Mucosa of rectum (tissue), 2 donors: ENCODE measurements around the gene NSMCE1.

Experiments used
- H3K27ac ChIP-seq, 2 donors: one replicate each; pipeline ENCODE4 v1.7.0; 2013; ENCODE audit warnings: inconsistent platforms in 2 of 2, low read depth in 2 of 2, low read length in 2 of 2
- H3K27me3 ChIP-seq, 2 donors: one replicate each; pipeline ENCODE4 v1.7.0; 2013; ENCODE audit warnings: low read length in 2 of 2; ENCODE audit not compliant: control insufficient read depth in 2 of 2, insufficient read depth in 2 of 2
- H3K36me3 ChIP-seq, 2 donors: one replicate each; pipeline ENCODE4 v1.7.0; 2013; ENCODE audit warnings: low read length in 2 of 2; ENCODE audit not compliant: control insufficient read depth in 2 of 2, insufficient read depth in 2 of 2
- H3K4me1 ChIP-seq, 2 donors: one replicate each; pipeline ENCODE4 v1.7.0; 2013; ENCODE audit warnings: low read length in 2 of 2, mild to moderate bottlenecking in 1 of 2; ENCODE audit not compliant: control insufficient read depth in 2 of 2, insufficient read depth in 2 of 2
- H3K4me3 ChIP-seq, 2 donors: one replicate each; pipeline ENCODE4 v1.7.0; 2013; ENCODE audit warnings: low read length in 2 of 2
- H3K9ac ChIP-seq, 2 donors: one replicate each; pipeline ENCODE4 v1.7.0; 2013; ENCODE audit warnings: low read length in 2 of 2, low read depth in 1 of 2, mild to moderate bottlenecking in 1 of 2
- H3K9me3 ChIP-seq, 2 donors: one replicate each; pipeline ENCODE4 v1.7.0; 2013; ENCODE audit warnings: low read length in 2 of 2; ENCODE audit not compliant: control insufficient read depth in 2 of 2
- donor health status: healthy.
- donor health status: Normal muscosa, but diverticular disease.

Gene NSMCE1

DNA sequence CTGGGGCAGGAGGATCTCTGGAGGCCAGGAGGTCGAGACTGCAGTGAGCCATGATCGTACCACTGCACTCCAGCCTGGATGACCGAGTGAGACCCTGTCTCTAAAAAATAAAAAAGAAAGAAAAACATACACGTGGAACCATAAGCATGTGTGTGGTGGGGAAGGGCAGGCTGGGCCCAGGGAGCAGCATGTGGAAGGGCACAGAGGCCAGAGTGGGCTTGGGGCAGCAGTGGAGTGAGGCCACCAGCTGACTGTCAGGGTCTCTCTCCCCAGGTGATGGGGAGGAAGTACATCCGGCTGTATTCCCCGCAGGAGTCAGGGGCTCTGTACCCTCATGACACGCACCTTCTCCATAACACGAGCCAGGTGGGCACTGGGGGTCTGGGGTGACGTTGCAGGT is 48.5 kb downstream of the NSMCE1 start:
- H3K27ac ChIP-seq = no peak overlapping the region
- H3K9ac ChIP-seq = no peak overlapping the region
- no peaks in the 10 kb centered on the region for H3K9me3 ChIP-seq

DNA sequence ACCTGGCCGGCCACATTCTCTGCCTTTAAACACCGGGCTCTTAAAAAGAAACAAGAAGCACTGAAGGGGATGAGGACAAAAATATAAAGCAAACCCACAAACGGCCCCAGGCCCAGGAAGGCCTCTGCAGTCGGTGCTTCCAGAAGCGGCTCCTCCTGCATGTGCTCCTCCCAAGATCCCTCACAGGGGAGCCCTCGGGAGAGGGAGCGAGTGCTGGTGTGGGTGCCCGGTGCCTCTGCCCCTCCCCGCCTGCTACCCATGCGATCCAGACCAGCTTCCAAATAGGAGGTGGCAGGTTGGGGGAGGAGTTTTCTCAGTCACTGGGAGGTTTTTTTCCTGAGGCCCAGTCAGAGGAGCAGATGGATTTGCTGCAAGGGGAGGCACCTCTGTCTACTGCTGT is 49.4 kb downstream of the NSMCE1 start:
- peaks cover 9 to 11% of the 10 kb centered on the region in 2 donors for H3K4me1 ChIP-seq
- H3K27ac ChIP-seq = no peak overlapping the region
- no peak overlapping the region for H3K4me3 ChIP-seq
- no peaks in the 10 kb centered on the region for H3K27me3 ChIP-seq
- H3K9me3 ChIP-seq = no peaks in the 10 kb centered on the region
- no peak overlapping the region for H3K9ac ChIP-seq
- peaks cover 0 to 22% of the 10 kb centered on the region in 2 donors for H3K36me3 ChIP-seq

More for the DNA sequence above, 48.5 kb downstream of the NSMCE1 start:
- Histone ChIP-seq H3K4me1 (peaks cover 3% of the 10 kb centered on the region in 2 donors), H3K27me3 (no peaks in the 10 kb centered on the region), H3K4me3 (no peak overlapping the region), H3K36me3 (peaks cover 0 to 25% of the 10 kb centered on the region in 2 donors)

DNA sequence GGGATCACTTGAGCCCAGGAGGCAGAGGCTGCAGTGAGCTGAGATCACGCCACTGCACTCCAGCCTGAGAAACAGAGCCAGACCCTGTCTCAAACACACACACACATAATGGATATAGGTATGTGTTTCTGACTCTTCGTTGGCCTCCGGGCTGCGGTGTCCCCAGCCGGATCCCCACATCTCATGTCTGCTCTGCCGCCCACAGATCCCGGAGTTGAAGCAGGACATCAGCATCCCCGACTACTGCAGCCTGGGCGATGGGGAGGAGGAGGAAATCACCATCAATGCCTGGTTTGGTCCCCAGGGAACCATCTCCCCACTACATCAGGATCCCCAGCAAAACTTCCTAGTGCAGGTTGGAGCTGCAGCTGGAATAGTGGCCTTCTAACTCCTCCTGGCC is 49.8 kb downstream of the NSMCE1 start:
- no peak overlapping the region for H3K4me3 ChIP-seq
- H3K36me3 ChIP-seq = peaks cover 0 to 19% of the 10 kb centered on the region in 2 donors
- no peak overlapping the region for H3K9ac ChIP-seq
- H3K27me3 ChIP-seq = no peaks in the 10 kb centered on the region
- no peaks in the 10 kb centered on the region for H3K9me3 ChIP-seq
- no peak overlapping the region for H3K27ac ChIP-seq
- peaks cover 9 to 15% of the 10 kb centered on the region in 2 donors for H3K4me1 ChIP-seq

DNA sequence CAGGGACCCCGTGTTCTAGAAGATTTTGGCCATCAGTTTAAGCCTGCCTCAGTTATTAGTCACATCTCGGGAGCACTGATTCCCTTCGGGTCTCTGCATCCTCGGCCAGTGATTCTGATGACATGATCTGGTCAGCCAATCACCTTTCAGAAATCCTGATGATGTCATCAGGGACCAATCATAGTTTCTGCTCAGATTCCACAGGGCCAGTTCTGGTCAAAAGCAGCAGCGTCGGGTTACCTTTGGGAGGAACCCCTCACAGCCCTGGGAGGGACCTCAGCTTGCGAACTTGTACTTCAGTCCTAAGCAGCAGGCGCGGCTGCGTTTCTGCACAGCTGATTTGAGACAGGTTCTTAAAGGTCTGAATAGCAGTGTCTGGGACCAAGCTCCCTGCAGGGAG is 51.3 kb downstream of the NSMCE1 start:
- Histone ChIP-seq H3K4me1 (peaks cover 6 to 13% of the 10 kb centered on the region in 2 donors), H3K9ac (no peak overlapping the region), H3K27ac (no peak overlapping the region), H3K36me3 (peaks cover 0 to 17% of the 10 kb centered on the region in 2 donors), H3K27me3 (no peaks in the 10 kb centered on the region), H3K4me3 (no peak overlapping the region), H3K9me3 (no peaks in the 10 kb centered on the region)

DNA sequence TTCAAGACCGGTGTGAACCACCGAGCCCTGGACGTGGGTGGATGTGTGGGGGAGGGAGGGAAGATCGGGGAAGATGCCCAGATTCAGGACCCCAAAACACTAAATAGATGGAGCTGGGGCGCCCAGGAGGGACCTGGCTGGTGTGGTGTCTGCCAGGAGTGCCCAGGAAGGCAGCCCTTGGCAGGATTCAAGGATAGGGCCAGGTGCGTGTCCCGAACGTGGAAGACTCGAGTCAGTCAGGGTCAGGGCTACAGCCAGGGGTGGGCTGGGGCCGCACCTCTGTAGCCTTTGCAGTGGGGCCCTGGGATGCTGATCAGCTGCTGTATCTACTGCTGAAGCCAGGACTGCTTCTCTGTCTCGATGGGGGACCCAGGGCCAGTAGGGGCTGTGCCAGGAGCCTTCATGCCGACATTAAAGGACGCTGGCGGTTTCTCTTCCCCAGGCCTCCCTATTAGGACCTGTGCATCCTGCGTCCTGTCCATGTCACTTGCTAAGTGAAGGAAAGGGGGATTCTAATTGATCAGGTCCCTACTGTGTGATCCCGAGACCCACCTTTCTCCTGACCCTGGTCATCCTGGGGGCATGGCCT is 52.2 kb downstream of the NSMCE1 start:
- Histone ChIP-seq H3K4me3 (no peak overlapping the region), H3K4me1 (peaks cover 6 to 13% of the 10 kb centered on the region in 2 donors), H3K36me3 (peaks cover 0 to 17% of the 10 kb centered on the region in 2 donors), H3K9ac (no peak overlapping the region), H3K27me3 (no peaks in the 10 kb centered on the region), H3K27ac (no peak overlapping the region), H3K9me3 (no peaks in the 10 kb centered on the region)

DNA sequence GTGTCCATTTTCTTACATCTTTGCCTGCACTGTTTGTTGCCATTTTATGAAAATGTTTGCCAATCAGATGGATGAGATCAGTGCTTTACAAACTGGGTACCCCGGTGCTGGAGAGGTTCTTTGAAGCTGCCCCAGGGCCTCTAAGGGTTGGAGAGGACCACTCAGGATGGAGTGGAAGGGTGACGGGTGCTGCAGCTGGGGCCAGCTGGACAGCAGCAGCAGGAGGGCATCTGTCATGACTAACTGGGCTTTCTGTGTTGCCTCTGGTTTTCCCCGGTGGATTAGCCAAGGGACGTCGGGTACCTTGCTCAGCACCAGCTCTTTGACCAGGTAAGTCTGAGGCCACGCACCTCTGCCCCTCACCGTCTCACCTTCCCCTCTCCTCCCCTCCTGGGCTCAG is 52.9 kb downstream of the NSMCE1 start:
- Histone ChIP-seq H3K9ac (no peak overlapping the region), H3K4me3 (no peak overlapping the region), H3K36me3 (peaks cover 0 to 19% of the 10 kb centered on the region in 2 donors), H3K4me1 (peaks cover 6 to 13% of the 10 kb centered on the region in 2 donors), H3K27me3 (no peaks in the 10 kb centered on the region), H3K27ac (no peak overlapping the region), H3K9me3 (no peaks in the 10 kb centered on the region)

DNA sequence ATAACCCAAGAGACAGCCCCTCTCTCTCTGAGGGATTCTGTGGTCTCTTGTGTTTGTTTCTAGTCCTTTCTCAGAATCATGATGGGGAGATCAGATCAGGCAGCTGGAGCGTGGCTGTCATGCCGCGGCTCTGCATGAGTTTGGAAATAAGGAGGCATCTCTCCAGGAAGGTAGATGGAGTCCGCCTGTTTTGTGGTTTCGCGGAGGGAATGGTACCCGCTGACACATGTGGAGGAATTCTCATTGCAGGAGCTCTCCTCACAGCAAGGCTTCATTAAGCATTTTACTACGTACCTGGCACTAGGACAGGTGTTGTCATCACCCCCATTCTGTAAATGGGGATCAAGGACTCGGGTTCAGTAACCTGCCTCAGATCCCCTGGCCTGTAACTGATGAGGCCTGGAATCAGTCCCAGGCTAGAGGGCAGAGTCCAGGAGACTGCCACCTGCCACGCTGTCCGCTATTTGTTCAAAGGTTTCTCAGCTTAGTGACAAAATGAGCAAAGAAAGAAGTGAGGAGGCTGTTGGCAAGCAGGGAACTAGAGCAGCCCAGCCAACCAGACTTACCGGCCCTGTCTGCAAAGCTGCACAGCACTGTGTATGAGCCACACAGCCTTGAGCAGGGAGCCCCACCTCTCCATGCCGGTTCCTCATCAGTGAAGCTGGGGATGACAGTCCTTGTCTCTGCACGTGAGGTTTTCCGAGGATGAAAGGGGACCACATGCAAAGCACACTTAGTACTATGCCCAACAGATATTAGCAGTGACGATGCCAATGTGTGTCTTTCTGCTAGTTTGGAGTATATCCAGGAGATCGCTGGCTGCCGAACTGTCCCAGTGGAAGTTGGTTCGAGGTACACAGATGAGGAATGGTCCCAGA is 54.2 kb downstream of the NSMCE1 start:
- H3K4me1 ChIP-seq = peaks cover 6 to 16% of the 10 kb centered on the region in 2 donors
- H3K9me3 ChIP-seq = no peaks in the 10 kb centered on the region
- no peak overlapping the region for H3K27ac ChIP-seq
- peaks cover 6 to 21% of the 10 kb centered on the region in 2 donors for H3K36me3 ChIP-seq
- no peak overlapping the region for H3K4me3 ChIP-seq
- H3K9ac ChIP-seq = no peak overlapping the region
- H3K27me3 ChIP-seq = no peaks in the 10 kb centered on the region

DNA sequence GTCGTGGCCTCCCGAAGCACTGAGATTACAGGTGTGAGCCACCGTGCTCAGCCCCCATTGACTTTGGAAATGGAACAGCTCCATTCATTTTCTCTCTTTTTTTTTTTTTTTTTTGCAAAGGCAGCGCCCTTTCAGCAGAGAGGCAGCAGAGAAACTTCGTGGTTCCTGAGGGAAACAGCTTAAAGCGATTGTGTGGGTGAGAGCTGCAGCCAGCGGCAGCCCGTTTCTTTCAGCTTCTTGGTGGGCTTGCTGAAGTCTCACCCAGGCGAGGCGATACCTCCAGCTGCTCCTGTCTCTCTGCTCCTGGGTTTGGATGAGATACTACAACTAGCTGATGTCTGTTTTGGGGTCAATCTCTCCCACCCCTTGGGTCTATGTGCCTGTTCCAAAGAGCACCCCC is 57.5 kb downstream of the NSMCE1 start:
- H3K4me3 ChIP-seq = no peak overlapping the region
- no peaks in the 10 kb centered on the region for H3K27me3 ChIP-seq
- no peak overlapping the region for H3K27ac ChIP-seq
- no peaks in the 10 kb centered on the region for H3K9me3 ChIP-seq
- no peak overlapping the region for H3K9ac ChIP-seq
- peaks cover 6 to 17% of the 10 kb centered on the region in 2 donors for H3K36me3 ChIP-seq
- peaks cover 14 to 32% of the 10 kb centered on the region in 2 donors for H3K4me1 ChIP-seq

DNA sequence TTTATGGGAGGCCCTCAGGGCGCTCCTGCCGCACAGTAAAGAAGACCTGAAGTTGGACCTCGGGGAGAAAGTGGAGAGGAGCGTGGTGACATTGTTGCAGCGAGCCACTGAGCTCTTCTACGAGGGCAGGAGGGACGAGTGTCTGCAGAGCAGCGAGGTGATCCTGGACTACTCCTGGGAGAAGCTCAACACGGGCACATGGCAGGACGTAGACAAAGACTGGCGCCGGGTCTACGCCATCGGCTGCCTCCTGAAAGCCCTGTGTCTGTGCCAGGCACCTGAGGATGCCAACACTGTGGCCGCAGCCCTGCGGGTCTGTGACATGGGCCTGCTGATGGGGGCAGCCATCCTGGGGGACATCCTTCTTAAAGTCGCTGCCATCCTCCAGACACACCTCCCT is 58.4 kb downstream of the NSMCE1 start:
- Histone ChIP-seq H3K4me3 (no peak overlapping the region), H3K4me1 (peaks cover 14 to 32% of the 10 kb centered on the region in 2 donors), H3K27ac (no peak overlapping the region), H3K27me3 (no peaks in the 10 kb centered on the region), H3K9ac (no peak overlapping the region), H3K9me3 (no peaks in the 10 kb centered on the region), H3K36me3 (peaks cover 6 to 17% of the 10 kb centered on the region in 2 donors)

DNA sequence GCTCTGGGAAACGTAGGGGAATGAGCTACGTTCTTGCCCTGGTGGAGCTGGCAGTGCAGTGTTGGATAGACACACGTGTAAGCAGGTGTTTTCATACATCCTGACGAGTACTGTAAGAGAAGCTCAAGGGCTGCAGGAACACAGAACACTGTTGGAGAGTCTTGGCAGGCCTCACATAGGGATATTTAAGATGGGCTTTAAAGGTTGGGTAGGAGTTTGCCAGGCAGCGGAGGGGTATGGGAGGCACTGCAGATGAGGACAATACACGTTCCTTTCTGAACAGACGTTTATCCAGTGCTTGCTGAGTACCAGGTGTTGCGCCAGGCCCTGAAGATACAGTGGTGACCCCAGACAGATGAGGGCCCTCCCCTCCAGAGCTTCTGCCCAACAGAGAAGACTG is 59.0 kb downstream of the NSMCE1 start:
- Histone ChIP-seq H3K9ac (no peak overlapping the region), H3K4me3 (no peak overlapping the region), H3K4me1 (peaks cover 9 to 28% of the 10 kb centered on the region in 2 donors), H3K27ac (no peak overlapping the region), H3K9me3 (no peaks in the 10 kb centered on the region), H3K36me3 (peaks cover 6 to 14% of the 10 kb centered on the region in 2 donors), H3K27me3 (no peaks in the 10 kb centered on the region)
